PFSK-1 (cell line): ENCODE data around the gene CACNA1I.

Experiments used
- POLR2AphosphoS5 ChIP-seq: IDR thresholded peaks from 2 replicates; pipeline ENCODE4 v1.6.1; 2012; ENCODE audit warnings: low read depth, mild to moderate bottlenecking, control low read depth, low read length, moderate library complexity
- TF ChIP-seq, protein P1 (sequence below), 2 experiments: IDR thresholded peaks; 2 replicates each; pipeline versions ENCODE4 v1.6.1 to v1.8.0; 2011 to 2012; ENCODE audit warnings: low read depth in 2 of 2, low read length in 2 of 2, control low read depth in 1 of 2, inconsistent platforms in 1 of 2, mild to moderate bottlenecking in 1 of 2, moderate library complexity in 1 of 2; ENCODE audit not compliant: insufficient read depth in 1 of 2

DNA sequence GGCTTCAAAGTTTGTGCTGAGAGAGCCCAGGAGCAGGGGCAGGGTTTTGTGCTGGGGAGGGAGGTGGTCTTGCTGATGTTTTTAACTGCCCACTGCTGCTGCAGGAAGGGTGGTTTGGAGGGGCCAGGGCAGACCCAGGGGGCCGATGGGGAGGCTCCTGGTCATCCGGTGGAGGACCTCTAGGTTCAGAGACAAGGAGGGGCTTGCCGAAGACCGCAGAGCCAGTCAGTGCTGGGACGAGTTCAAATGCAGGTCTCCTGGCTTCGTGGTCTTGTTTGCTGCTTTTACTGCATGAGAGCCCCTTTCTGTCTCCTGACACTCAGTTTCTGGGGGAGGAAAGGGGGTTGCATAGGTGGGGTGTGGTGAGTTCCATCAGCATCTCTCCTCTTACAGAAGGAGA, 26.0 kb downstream of the CACNA1I start:
- no peak for TF ChIP-seq POLR2AphosphoS5
- TF ChIP-seq, protein P1, sequence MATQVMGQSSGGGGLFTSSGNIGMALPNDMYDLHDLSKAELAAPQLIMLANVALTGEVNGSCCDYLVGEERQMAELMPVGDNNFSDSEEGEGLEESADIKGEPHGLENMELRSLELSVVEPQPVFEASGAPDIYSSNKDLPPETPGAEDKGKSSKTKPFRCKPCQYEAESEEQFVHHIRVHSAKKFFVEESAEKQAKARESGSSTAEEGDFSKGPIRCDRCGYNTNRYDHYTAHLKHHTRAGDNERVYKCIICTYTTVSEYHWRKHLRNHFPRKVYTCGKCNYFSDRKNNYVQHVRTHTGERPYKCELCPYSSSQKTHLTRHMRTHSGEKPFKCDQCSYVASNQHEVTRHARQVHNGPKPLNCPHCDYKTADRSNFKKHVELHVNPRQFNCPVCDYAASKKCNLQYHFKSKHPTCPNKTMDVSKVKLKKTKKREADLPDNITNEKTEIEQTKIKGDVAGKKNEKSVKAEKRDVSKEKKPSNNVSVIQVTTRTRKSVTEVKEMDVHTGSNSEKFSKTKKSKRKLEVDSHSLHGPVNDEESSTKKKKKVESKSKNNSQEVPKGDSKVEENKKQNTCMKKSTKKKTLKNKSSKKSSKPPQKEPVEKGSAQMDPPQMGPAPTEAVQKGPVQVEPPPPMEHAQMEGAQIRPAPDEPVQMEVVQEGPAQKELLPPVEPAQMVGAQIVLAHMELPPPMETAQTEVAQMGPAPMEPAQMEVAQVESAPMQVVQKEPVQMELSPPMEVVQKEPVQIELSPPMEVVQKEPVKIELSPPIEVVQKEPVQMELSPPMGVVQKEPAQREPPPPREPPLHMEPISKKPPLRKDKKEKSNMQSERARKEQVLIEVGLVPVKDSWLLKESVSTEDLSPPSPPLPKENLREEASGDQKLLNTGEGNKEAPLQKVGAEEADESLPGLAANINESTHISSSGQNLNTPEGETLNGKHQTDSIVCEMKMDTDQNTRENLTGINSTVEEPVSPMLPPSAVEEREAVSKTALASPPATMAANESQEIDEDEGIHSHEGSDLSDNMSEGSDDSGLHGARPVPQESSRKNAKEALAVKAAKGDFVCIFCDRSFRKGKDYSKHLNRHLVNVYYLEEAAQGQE (IDR thresholded peaks at IDR 0.05; ENCODE audit: insufficient read depth in 1 of 2, low read depth in 2 of 2, low read length in 2 of 2), result no peak
